C1 segment of cervical spinal cord (tissue), 14 donors: Measurements from ENCODE around the gene ZDHHC11B.
"Not testable (repeated sequence)": the region's sequence is repeated elsewhere in the genome, so short reads cannot be mapped to it uniquely, and the experiment has no call there.

Experiments
- DNase-seq, 14 donors: peaks; one replicate each; lab custom pipeline; 2025; lab: John Stamatoyannopoulos, UW

Gene ZDHHC11B

DNA sequence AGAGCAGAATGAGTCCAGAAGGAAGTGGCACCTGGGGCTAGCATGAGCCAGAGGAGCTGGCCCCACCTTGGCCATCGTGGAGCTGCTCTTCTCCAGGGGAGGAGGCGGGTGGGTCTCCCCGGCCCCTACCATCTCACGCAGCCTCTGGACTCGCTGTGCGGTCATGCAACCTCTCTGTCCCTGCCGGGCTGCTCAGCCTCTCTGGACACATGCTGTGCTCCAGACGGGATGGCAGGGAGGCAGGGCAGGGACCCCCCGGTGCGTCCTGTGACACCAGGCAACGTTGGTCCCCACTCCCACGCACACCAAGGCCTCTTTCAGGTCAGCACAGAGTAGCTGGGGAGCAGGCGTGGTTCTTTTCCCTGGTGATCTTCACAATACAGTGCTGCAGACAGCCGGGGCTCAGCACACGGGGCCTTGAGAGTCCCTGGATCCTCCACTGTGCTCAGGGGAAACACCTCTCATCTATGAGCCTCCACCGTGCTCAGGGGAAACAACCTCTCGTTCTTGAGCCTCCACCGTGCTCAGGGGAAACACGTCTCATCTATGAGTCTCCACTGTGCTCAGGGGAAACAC, 30.9 kb downstream of the ZDHHC11B start:
- not testable (repeated sequence) for DNase-seq

GRCh38 chr5:752532-753115, 31.9 kb downstream of the ZDHHC11B start:
- DNase-seq, result not testable (repeated sequence)

- DNase-seq, result not testable (repeated sequence)
Measured at GRCh38 chr5:751992-752391, 32.5 kb downstream of the ZDHHC11B start.

DNA sequence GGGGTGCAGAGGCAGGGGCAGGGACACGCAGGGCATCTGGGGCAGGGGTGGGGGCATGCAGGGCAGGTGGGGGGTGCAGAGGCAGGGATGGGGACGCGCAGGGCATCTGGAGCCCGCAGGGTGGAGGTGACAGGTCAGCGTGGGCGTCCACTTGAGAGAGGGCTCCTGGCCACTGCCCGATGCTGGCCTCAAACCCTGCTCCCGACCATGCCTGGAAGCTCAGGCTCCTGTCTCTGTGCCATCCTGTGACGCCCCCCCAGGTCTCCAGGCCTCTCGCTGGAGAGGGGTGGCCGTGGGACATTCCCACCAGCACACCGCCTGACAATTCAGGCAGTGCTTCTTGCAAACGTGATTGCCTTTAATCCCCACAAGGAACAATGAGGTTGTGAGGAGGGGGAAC, 33.0 kb downstream of the ZDHHC11B start:
- no peak for DNase-seq

- DNase-seq, result not testable (repeated sequence)
Measured at GRCh38 chr5:750226-750625, 34.3 kb downstream of the ZDHHC11B start.

DNA sequence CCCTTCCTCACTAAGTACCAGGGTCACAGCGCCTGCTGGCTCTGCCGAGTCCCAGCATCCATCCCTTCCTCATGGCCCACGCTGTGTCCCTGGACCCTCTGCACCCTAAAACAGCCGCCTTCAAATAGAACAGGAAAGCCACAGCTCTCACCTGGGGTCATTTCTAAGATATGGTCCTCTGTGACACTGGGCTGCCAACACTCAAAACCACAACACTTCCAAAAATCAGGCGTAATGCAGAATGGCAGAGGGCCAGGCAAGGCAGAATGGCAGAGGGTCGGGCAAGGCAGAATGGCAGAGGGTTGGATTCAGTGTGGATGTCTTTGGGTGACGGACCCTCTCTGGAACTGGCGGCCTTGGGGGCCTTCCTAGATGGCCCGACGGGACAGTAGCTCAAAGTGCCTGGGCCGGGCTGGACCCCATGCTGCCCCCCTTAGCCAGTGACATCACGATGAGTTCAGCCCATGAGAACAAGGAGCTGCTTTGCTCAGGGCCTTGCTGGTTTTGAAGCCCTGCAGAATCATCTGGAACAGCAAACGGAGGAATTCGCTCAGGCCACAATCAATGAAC, 35.3 kb downstream of the ZDHHC11B start:
- DNase-seq, result no peak

DNA sequence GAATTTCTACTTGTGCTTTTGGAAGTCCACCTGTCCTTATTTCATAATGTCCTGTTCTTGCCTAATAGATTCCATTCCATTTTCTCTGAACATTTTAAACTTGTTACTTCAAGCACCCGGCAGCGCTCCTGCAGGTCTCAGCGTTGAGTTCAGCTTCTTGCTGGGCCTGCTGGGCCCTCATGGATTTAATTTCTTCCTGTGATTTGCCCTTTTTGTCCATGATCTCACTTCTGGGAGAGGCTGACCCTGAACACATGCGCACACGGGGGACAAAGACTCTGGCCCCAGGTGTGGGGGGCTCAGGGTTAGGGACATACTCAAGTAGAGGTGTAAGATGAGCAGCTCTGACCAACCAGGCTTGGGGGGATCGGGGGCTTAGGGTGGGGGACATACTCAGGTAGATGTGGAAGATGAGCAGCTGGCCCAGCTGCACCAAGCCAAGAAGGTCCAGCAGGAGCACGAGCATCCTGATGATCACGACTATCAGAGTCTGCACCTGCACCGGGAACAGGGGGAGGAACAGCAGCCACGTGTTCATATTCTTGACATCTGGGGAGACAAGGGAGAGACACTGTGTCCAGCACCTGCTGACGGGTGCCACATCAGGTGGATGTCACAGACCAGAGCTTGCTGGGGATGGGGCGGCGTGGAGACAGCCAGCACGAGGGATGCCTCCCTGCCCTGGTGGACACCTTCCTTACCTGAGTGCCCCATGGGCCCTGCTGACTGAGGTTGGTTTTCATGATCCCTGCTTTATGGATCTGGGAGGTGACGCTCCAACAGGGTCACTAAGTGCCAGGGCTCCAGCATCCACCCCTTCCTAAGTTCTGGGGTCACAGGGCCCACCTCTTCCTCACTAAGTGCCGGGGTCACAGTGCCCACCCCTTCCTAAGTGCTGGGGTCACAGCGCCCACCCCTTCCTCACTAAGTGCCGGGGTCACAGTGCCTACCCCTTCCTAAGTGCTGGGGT, 36.2 kb downstream of the ZDHHC11B start:
- not testable (repeated sequence) for DNase-seq

GRCh38 chr5:747303-747844, 37.2 kb downstream of the ZDHHC11B start:
- not testable (repeated sequence) for DNase-seq

- peak in 1 of 14 donors; percentile 88 for DNase-seq
Measured at GRCh38 chr5:746258-746761, 38.2 kb downstream of the ZDHHC11B start.

- not testable (repeated sequence) for DNase-seq
Measured at GRCh38 chr5:745272-746142, 39.0 kb downstream of the ZDHHC11B start.

GRCh38 chr5:743696-744404, 40.7 kb downstream of the ZDHHC11B start:
- DNase-seq, result not testable (repeated sequence)

GRCh38 chr5:742276-742675, 42.3 kb downstream of the ZDHHC11B start:
- not testable (repeated sequence) for DNase-seq

- not testable (repeated sequence) for DNase-seq
Measured at GRCh38 chr5:734145-734544, 50.4 kb downstream of the ZDHHC11B start.

GRCh38 chr5:732754-733454, 51.6 kb downstream of the ZDHHC11B start:
- DNase-seq, result not testable (repeated sequence)

GRCh38 chr5:729225-729624, 55.3 kb downstream of the ZDHHC11B start:
- not testable (repeated sequence) for DNase-seq

- DNase-seq, result not testable (repeated sequence)
Measured at GRCh38 chr5:727087-727486, 57.4 kb downstream of the ZDHHC11B start.

- not testable (repeated sequence) for DNase-seq
Measured at GRCh38 chr5:723865-724264, 60.7 kb downstream of the ZDHHC11B start.

- DNase-seq, result not testable (repeated sequence)
Measured at GRCh38 chr5:723309-723708, 61.2 kb downstream of the ZDHHC11B start.

DNA sequence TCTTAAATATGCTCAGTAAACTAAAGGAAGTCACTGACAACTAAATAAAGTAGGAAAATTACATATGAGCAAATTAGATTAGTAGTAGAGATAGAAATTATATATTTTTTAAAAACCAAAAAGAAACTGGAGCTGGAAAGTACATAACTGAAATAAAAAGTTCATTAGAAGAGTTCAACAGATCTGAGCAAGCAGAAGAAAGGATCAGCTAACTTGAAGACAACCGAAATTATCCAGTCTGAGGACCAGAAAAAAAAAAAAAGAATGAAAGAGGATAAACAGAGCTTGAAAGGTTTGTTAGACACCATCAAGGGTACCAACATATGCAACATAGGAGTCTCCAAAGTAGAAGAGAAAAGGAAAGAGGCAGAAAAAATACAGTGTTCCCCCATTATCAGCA, 65.2 kb downstream of the ZDHHC11B start:
- not testable (repeated sequence) for DNase-seq
